ENCODE measurements around the gene CSRP1.
A peak's percentile ranks its signal among the peaks of the same experiment; 100 is the strongest.

CSRP1 gene

GRCh38 chr1:201542309-201543035 lies 35.5 kb upstream of the CSRP1 start:
- no peak overlapping the region for H3K4me3 ChIP-seq (ENCODE audit: low read depth, low read length)
- no peak for TF ChIP-seq CTCF (conservative IDR thresholded peaks at IDR 0.05; ENCODE audit: low read depth, low read length)
- peak; percentile 75 for DNase-seq (ENCODE audit: low read depth)

DNA sequence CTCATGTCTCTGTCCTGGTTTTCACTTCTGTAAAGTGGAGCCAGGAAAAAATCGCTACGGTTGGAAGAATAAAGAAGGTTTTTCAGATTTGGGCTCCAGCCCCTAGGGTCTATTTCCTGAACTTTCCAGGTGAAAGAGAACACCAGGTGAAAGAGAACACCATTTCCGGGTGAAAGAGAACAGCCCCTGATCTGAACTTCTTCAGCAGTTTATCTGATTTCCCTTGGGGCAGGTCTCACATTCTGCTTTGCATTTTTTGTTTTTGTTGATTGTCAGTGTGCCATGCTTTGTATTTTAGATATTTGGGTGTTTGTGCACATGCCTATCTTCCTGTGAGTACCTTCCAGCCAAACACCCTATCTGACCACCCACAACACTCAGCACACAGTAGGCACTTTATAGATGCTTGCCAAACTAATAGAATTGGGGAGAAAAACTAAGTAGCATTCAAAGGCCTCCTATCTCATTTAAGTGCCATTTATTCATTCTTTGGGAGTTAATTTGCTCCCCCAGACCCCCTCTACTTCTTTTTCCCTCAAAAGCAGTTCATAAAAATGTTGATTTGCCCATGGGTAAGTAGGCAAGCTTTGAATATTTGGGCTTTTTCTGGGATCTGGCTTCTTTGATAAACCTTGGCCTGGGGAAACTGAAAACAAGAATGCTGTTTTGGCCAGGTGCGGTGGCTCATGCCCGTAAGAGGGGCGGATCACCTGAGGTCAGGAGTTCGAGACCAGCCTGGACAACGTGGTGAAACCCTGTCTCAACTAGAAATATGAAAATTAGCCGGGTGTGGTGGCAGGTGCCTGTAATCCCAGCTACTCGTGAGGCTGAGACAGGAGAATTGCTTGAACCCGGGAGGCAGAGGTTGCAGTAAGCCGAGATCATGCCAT lies 34.2 kb upstream of the CSRP1 start:
- peak overlapping the region; percentile 71 for H3K4me3 ChIP-seq (ENCODE audit: low read depth, low read length)
- TF ChIP-seq CTCF (conservative IDR thresholded peaks at IDR 0.05; ENCODE audit: low read depth, low read length) = no peak
- no peak for DNase-seq (ENCODE audit: low read depth)

- no peak for DNase-seq (ENCODE audit: low read depth)
- no peak for TF ChIP-seq CTCF (conservative IDR thresholded peaks at IDR 0.05; ENCODE audit: low read depth, low read length)
- H3K4me3 ChIP-seq (ENCODE audit: low read depth, low read length) = peak overlapping the region; percentile 71
Measured at GRCh38 chr1:201539561-201540431, 32.9 kb upstream of the CSRP1 start.

DNA sequence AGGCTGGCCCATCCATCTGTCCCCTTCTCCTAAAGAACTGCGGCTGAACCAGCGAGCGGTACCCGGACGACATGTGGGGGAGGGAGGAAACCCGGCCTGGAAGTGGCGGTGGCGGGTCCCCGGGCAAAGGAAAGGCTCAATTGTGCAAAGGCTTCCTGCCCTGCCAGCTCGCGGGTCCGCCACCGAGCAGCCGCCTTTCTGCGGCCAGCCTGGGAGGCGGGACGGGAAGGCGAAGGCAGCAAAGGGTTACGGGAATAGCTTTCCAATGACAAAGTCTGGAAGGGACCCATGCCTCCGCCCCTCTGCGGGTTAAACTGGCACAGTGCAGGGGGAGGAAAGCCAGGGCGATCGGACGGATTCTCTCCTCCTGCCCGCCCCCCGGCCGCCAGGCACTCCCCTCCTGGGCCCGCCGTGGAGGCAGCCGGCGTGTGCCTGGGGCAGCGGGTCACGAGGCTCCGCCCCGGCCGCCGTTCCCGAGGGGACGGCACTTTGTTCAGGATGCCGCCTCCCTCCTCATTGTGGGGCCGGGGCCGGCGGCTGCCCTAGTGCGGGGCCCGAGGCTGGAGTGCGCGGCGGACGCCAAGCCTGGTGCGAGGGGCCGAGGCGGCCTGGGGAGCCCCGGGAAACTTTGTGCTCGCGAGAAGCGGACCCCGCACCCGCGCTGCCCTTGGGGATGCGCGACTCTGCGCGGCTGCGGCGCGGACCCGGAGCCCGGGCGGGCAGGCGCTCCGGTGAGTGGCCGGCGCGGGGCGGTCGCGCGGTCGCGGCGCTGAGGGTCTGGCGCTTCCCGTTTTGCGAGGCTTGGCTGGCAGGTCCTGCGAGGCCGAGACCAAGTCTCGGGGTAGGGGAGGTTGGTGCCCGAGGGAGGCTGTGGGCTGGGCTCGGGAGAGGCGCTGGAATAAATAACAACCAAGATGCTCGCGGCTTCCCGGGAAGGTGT lies 32.0 kb upstream of the CSRP1 start, which contains the start of gene NAV1:
Gene NAV1, plus strand, starts transcription at position 516 of the 940 bp plus-strand sequence. CDS start 83,758 bp downstream, outside the sequence.
- no peak for DNase-seq (ENCODE audit: low read depth)
- no peak for TF ChIP-seq CTCF (conservative IDR thresholded peaks at IDR 0.05; ENCODE audit: low read depth, low read length)

GRCh38 chr1:201537891-201538611 lies 31.1 kb upstream of the CSRP1 start:
- peak overlapping the region; percentile 71 for H3K4me3 ChIP-seq (ENCODE audit: low read depth, low read length)
- DNase-seq (ENCODE audit: low read depth) = peak; percentile 51
- no peak for TF ChIP-seq CTCF (conservative IDR thresholded peaks at IDR 0.05; ENCODE audit: low read depth, low read length)

More for the DNA sequence above, 32.0 kb upstream of the CSRP1 start, which contains the start of gene NAV1:
- H3K4me3 ChIP-seq (ENCODE audit: low read depth, low read length) = peak within 1 kb of the TSS; percentile 71

Measured in choroid plexus epithelial cell (primary cell).